A549 (cell line): ENCODE measurements around the gene PPM1B.

Source experiments
- MAZ ChIP-seq: fragments of 150-350 bp; IDR thresholded peaks from 2 replicates; pipeline ENCODE4 v1.6.1; 2014; ENCODE audit warnings: antibody characterized with exemption, low read depth, low read length, borderline replicate concordance
- SREBF2 ChIP-seq: fragments of 450-650 bp; IDR thresholded peaks from 2 replicates; pipeline ENCODE4 v1.6.1; 2014; ENCODE audit warnings: mild to moderate bottlenecking, moderate library complexity
- TF ChIP-seq, protein P1 (sequence below): fragments of >200 bp; sonication (Bioruptor Twin); formaldehyde crosslinking; IDR thresholded peaks from 3 replicates; pipeline ENCODE4 v1.5.1; 2016

GRCh38 chr2:44267796-44268648 is 99.3 kb downstream of the PPM1B start:
- TF ChIP-seq MAZ (no peak), SREBF2 (no peak)
- TF ChIP-seq, protein P1, sequence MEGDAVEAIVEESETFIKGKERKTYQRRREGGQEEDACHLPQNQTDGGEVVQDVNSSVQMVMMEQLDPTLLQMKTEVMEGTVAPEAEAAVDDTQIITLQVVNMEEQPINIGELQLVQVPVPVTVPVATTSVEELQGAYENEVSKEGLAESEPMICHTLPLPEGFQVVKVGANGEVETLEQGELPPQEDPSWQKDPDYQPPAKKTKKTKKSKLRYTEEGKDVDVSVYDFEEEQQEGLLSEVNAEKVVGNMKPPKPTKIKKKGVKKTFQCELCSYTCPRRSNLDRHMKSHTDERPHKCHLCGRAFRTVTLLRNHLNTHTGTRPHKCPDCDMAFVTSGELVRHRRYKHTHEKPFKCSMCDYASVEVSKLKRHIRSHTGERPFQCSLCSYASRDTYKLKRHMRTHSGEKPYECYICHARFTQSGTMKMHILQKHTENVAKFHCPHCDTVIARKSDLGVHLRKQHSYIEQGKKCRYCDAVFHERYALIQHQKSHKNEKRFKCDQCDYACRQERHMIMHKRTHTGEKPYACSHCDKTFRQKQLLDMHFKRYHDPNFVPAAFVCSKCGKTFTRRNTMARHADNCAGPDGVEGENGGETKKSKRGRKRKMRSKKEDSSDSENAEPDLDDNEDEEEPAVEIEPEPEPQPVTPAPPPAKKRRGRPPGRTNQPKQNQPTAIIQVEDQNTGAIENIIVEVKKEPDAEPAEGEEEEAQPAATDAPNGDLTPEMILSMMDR, result no peak
